NCI-H146 (cell line): ENCODE results near the gene ARHGAP33.

Source experiments
- DNase-seq: peaks from one replicate; lab custom pipeline; 2025; lab: John Stamatoyannopoulos, UW

ARHGAP33 gene

DNA sequence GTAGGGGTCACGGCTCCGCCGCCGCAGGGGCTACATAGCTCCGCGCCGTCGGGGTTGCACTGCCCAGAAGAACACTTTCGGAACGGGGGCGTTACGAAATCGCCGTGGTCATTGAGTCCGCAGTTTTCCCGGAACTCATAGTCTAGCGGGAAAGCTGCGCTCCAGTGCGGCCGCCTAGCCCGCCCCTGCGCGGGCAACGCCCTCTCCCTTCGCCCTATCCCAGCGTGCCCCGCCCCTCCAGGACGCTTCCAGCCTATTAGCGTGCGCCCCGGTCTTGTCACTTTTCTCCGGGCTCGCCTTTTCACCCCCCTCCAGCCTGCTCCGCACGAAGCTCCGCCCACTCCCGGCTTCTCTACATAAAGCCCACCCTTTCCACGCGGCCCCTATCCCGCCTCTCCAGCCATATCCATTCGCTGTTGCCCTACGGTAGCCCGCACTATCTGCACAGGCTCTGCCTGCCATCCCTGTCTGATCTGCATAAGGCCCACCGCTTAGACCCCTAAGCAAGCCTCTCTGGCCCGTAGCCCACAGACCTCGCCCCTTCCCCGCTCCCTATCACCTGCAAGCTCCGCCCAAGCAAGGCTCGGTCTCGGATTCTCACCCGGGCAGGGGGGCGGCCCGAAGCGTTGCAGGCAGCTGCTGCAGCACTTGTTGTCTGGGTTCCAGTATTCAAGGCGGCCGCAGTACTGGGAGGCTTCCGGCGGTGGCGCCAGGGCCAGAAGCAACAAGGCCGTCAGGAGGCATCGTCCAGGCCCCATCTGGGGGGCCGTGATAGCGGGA, 34.8 kb upstream of the ARHGAP33 start:
- peak; percentile 99 for DNase-seq

DNA sequence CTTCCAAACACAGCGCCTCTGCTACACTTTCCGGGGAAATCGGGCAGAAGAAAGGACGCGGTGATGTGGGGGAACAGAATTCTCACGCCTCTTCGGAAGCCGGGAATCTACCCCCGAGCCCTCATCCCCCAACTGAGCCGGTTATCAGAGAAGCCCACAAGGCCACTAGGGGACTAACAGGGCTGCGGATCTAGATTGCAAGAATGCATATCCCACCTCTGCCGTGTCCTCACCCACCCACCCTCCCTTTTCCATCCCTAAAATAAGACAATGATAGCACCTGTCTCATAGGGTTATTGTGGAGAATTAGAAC, 34.2 kb upstream of the ARHGAP33 start:
- no peak for DNase-seq

DNA sequence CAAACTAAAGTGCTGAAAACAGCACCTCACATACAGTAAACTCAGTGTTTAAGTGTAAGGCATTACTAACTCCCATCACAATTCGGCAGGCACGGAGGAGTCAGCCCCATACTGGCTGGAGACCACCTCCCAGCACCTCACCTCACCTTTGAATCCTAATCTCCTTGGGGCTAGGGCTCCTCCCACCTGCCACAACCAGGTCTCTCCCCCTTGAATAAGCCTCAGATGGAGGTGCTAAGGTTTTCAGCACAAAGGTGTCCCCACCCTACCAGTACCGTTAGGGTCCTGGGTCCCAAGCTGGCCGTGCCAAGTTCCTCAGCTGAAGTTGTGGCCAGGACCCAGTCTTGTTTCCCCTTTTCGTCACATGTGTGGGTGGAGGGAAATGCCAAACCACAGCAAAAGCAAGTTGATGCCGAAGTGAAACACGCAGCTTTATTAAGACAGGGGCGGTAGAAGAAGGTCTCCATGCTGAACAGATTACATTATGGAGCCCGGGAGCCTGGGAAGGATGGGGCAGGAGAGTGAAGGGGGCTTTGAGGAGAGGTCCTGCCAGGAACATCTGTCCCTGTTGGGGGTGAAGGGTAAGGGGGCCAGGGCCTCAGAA, 33.1 kb upstream of the ARHGAP33 start, which contains the start of gene IGFLR1:
Gene IGFLR1 (minus strand): TSS at position 332 of the 604 bp plus-strand sequence. CDS start 1,272 bp downstream, outside the sequence.
- no peak for DNase-seq

DNA sequence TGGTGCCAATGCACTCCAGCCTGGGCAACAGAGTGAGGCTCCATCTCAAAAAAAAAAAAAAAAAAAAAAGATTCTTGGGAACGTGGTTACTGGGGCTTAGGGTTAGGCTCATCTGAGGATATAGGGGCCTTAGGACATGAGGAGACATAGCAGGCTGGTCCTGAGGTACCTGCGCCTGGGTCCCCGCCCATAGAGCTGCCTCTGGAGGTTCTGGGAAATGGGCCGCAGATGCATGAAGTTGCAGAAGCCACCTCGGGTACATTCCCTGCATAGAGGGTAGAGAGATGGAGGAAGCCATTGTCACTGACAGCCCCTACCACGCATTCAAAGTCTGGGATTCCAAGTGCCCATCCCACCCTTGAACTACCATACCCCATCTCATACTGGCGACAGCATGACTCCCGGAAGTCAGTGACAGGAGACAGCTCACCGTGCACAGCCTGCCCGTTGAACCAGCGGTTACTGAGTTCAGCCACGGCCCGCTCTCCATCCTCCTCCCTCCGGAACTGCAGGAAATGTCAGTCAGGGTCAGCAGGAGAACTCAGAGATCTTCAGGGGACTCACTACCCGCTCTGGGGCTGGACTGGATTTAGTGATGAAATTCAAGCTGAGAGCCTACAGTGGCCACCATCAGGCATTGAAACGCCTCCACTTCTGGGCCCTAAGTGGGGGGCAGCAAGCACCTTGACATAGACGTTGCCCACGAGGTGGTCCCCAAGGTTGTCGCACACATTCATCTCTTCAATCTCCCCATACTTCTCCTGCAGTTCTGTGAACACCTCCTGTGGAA, 31.5 kb upstream of the ARHGAP33 start:
- no peak for DNase-seq

DNA sequence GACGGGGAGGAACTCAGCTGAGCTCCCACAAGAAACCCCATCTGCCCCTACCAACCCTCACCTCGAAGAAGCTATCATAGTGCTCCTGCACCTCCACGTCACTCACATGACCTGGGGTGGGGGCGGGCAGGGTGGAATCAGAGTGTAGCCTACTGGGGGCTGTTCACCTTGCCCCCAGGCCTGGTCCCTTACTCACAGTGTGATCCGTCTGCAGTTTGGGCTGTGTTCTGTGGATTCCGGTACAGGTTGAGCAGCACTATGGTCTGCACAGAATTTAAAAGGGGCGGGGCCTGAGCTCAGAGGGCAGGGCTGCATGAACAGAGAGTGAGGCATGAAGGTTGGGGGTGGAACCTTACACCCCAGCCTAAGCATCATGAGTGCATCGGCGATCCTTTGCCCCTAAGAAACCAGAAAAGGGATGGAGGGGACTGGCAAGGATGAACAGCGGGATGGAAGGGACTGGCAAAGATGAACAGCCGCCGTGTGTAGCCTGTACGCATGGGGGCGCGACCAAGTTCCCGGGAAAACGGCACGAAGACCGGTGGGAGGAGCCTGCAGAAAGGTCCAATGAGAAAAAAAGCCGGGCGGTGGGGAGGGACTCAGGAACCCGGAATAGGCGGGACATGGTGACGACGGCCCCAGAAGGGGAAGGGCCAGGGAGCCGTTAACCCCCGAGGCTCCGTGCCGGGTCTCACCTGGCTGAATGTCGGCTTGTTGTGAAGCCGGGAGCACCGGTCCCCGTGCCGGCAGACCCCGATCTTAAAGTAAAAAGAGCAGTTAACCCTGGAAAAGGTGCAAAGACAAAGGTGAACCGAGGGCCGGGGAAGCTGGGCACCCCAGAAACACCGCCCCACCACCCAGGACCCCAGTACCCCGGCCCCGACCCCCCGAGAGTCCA, 30.7 kb upstream of the ARHGAP33 start:
- DNase-seq: peak; percentile 98

DNA sequence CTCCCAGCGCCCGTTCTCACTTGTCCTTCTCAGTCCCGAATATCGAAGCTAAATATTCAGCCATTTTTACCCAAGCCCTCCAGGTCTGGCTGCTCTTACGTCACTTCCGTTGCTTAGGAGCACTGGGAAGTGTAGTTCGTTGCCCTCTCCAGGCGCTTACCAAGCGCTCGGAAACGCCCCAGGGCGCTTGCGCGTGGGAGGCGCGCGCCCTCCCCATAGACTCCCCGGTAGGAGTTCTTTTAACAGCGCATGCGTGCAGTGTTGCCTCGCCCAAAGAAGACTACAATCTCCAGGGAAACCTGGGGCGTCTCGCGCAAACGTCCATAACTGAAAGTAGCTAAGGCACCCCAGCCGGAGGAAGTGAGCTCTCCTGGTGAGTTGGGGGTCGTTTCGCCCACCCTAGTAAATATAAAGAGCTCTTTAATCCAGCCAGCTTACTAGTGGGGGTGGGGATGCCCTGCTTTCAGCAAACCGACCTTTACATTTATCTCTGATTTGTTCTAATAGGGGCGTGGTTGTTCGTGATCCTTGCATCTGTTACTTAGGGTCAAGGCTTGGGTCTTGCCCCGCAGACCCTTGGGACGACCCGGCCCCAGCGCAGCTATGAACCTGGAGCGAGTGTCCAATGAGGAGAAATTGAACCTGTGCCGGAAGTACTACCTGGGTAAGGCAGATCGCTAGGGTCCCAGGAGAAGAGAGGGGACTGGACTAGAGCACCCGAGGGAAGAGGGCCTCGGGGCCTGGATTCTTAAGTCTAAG, 29.9 kb upstream of the ARHGAP33 start, which contains the start of the genes PSENEN and U2AF1L4:
Gene PSENEN (plus strand): TSS at position 324 of the 759 bp plus-strand sequence. CDS start 280 bp downstream, at position 604.
Gene U2AF1L4 (minus strand): TSS at position 91 of the 759 bp plus-strand sequence. CDS start 27 bp downstream, at position 64.
- peak; percentile 99 for DNase-seq

DNA sequence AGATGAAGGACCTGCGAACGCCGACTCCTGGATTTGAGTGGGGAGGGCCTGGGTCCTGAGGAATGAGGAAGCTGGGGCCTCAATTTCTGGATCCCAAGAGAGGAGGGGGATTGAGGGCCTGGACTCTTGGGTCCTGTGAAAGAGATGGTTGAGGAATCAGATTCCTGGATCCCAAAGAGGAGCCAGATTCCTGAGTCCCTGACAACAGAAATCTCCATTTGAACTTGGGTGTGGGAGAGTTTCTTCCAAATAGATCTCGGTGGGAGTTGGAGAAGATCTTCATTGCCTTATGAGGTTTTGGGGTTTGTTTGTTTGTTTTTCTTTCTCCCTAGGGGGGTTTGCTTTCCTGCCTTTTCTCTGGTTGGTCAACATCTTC, 29.3 kb upstream of the ARHGAP33 start:
- DNase-seq: no peak

DNA sequence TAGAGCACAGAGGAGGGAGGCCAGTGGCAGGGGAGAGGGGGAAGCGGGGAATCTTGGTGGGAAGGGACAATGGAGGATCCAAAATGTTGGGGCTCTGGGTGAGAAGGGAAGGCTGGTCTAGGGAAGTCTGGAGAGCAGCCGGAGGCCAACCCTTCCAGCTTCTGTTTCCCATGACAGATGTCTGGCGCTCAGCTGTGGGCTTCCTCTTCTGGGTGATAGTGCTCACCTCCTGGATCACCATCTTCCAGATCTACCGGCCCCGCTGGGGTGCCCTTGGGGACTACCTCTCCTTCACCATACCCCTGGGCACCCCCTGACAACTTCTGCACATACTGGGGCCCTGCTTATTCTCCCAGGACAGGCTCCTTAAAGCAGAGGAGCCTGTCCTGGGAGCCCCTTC, 28.8 kb upstream of the ARHGAP33 start:
- DNase-seq: no peak

DNA sequence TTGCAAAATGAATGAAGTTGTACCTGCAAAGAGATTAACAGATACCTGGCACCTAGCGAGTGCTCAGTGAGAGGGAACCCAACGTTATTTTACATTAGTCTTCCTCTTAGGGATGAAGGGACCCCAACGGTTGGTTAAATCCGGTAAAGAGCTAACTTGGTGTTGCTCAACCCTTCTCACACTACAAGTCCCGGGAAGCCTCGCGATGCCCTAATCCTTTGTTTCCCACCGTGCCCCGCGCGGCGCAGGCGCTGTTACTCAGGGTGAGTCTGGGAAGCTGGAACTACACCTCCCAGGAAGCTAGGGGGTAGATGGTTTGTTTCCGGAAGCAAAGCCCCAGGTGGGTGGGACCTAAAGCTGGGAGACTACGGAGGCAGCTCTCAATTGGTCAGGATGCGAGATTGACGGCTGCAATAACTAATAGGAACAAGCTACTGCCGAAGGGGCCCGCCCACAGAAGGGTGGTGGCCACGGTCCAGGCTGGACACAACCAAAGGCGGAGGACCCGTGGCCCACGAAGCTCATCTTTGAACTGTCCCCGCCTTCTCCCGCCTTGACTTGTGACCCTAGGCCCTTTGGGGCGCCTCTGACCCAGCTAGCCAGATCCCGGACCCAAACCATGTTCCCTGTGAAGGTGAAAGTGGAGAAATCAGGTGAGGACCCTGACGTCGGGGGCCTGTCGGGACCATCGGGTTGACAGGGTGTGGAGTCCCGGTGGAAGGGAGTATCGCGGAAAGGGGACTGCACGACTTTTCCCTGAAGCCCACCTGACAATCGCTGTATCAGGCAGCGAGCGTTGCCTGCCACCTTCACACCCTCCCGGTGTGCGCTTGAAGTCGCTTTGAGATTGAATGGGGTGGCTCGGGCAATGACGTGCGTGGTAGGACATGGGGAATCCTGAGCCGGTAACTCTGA, 27.0 kb upstream of the ARHGAP33 start, which contains the start of gene LIN37:
Gene LIN37 (plus strand): TSS at position 471 of the 915 bp plus-strand sequence. CDS start 149 bp downstream, at position 620.
- DNase-seq: peak; percentile 99

DNA sequence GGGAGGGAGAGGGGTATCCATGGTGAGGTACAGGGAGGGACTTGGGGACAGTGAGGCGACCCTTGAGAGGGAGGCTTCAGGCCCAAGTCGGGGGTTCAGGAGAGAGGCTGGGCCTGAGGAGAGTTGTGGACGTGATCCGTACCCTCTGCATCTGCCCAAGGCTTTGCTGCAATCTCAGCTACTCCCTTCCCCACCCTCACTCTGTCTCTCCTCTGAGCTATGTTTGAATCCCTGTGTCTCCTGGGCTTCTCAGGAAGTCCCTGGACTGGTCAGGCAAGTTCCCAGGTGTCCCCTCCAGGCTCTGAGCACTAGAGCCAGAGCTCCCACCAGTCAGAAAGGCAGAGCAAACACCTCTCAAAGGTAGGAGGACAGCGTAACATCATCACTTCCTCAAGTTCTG, 25.2 kb upstream of the ARHGAP33 start:
- DNase-seq: no peak

DNA sequence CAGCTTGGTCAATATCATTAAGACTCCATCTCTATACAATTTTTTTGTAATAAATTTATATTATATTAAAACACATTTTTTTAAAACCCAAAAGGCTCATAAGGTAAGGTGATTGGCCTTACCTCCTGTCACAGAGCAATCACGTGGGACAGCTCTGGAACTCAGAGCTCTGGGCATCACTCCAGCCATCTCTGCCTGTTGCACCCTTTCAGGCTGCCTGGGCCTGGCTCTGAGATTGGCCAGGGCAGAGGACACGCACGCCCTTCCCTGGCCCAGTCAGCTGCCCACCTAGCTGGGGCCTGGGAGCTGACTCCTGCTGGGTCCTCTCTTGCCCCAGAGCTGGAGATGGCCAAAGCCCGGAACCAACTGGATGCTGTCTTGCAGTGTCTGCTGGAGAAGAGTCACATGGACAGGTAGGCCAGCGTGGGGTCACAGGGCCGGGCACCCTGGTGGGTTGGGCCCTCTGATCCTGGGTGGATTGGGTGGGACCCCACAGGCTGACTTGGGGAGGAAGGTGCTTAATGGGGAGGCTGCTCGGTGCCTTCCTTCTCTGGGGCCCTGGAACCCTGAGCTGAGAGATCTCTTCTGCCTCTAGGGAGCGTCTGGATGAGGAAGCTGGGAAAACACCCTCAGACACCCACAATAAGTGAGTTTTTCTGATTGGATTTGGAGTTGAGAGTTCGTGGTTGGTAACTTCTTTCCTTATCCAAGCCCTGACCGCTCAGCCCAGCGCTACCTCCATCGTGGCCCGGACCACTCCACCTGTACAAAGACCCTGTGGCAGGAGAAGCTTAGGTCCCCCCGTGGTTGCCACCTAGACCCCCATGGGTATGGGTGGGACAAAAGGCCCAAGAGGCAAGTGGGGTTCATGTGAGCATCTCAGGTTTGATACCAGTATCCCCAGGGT, 23.3 kb upstream of the ARHGAP33 start:
- DNase-seq: no peak

DNA sequence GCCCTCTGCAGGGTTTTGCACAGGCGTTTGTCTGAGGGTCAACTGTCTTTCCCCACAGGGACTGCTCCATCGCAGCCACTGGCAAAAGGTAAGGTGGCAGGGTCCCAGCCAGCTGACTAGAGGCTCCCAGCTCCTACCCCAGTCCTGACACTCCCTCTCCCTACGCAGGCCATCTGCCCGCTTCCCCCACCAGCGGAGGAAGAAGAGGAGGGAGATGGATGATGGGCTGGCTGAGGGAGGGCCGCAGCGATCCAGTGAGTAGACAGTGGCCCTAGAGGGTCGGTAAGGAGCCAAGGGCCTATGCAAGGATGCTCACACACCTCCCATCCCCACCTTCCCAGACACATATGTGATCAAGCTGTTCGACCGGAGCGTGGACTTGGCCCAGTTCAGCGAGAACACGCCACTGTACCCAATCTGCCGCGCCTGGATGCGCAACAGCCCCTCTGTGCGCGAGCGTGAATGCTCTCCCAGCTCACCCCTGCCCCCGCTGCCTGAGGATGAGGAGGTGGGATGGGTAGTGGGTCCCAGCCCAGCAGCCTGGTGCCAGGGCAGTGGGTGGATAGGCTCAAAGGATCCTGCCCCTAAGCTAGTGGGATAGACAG, 22.5 kb upstream of the ARHGAP33 start:
- no peak for DNase-seq

DNA sequence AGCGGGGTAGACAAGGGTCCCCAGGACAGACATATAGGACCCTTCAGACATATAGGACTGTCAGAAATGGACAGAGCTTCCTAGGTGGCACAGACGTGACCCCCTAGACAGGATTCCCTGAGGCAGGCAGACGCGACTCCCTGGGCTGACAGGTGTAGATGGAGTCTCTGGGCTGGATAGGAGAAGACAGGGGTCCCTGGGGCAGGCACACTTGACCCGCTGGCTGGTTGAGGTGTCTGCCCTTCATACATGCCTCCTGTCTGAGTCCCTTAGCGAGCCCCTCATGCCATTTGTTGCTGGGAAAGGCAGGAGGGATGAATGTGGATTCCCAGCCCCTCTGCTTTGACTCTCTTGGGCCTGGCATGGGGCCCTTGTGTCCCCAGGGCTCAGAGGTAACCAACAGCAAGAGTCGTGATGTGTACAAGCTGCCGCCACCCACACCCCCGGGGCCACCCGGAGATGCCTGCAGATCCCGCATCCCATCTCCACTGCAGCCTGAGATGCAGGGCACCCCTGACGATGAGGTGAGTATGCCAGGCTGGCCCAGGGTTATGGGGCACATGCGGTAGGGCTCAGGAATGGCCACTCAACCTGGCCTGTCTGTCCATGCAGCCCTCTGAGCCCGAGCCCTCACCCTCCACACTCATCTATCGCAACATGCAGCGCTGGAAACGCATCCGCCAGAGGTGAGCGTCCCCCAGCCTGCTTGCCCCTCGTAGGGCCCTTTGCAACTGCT, 21.6 kb upstream of the ARHGAP33 start:
- no peak for DNase-seq

DNA sequence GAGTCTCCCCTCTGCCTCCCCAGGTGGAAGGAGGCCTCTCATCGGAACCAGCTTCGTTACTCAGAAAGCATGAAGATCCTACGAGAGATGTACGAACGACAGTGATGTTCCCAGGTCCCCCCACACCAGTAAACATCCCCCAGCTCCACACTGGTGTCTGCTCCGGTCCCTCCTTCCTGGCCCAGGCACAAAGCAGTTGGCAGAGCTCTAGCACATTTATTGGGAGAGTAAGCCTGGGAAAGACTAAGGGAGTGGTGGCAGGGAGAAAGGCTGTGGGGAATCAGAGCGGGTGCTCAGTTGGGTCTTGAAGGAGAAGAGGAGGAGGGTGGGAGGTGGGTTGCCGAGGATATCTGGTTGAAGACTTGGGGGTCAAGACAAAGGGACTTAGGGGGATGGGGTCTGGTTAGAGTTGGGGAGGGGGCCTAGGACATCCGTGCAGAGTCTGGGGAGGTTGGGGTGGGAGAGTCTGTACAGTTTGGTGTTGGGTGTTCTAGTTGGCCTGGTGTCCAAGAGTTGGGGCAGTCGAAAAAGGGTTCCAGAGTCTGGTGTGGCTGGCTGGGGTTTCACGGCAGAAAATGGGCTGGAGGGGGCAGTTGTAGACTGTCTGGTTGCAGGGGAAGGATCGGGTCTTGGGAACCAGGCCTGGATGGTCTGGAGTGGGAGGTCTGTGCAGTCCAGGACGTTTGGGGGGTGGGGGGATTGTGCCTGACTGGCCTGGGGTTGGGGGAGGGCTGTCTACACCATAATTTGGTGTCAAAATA, 20.8 kb upstream of the ARHGAP33 start:
- no peak for DNase-seq

DNA sequence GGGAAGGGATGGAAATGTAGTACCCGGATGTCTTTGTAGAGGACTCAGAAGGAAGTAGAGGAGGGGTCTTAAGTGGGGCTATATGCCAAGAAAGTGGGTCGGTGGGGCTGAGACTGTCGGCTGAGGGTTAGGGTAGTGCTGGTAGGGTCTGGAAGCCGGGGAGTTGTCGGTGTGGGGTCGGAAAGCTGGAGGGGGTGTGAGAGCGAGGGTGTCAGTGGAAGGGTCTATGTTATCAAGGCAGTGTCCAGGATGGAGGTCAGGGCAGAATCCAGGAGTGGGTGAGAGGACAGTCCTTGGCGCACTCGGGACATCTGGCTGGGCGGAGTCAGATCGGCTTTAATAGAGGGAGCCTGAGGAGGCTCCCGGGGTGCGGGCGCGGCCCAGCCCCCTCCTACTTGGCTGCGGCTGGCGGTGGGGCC, 20.2 kb upstream of the ARHGAP33 start:
- no peak for DNase-seq

DNA sequence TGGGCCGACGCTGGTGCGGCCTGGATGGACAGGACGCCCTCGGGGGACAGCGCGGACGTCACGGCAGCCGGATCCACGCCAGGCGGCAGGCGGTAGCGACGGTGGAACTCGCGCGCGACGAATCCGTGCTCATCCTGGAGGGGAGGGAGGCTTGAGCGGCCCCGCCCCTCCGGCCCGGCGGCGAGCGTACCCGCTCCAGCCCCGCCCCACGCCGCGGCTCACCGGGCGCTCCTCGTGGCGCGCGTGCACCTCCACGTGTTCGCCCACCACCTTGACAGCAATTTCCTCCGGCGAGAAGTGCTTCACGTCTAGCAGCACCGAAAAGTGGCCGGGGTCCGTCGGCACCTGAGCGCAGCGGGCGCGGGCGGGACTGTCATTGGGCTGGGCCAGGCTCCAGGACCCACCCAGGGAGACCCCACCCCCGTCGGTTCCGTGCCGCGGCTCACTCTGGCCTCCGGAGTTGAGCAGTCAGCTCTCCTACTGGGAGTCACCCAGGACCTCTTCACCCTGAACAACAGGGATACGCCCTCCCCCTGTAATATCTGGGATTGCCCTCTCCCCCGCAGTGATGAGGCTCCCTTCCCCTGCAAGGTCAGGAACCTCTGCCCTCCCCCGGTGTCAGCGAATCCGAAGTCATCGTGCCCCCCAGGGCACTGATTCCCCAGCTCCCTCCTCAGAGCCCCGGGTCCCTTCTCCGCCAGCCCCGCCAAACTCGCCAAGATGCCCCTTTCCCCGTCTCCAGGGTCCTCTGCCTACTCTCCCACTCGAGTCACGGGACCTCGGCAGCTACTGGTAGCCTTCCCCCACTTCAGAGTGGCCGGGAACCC, 19.6 kb upstream of the ARHGAP33 start:
- peak; percentile 28 for DNase-seq
